Activated CD4-positive, alpha-beta T cell treated with anti-CD3 and anti-CD28 coated beads, Interleukin-2, Interleukin-4, amounts not matched to agents 100 ng/mL and 50 ng/mL, durations not matched to agents 16 hours and 8 hours (primary cell): Measurements from ENCODE around the gene SLC31A1.
"Not testable (repeated sequence)": the region's sequence is repeated elsewhere in the genome, so short reads cannot be mapped to it uniquely, and the experiment has no call there.

Source experiments
- DNase-seq: peaks from one replicate; pipeline ENCODE4 v3.0.0-alpha.2; 2020; ENCODE audit warnings: low spot score

The SLC31A1 gene

DNA sequence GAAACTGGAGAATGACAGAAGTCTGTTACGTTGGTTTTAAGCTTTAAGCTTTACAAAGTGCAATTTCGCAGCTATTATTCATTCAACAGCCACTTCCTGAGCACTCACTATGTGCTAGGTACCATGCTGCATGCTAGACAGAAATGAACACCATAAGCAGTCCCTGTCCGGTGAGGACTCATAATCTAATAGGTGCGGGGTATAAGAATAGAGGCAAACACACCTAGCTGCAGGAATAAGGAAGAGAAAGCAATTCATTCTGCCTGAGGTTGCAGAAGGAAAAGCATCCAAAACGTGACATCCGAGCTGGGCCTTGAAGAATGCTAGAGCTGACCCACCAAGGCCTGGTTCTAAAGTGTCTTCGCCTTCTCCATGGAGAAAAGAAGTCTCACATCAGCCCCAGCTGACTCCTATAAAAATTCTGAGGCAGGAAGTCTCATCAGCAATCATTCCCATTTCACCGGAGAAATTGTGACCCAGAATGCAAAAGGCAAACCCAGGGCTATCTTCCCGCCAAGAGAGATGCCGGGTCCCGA, 809 bp upstream of the SLC31A1 start:
- peak; percentile 19 for DNase-seq

GRCh38 chr9:113221800-113222481, 597 bp downstream of the SLC31A1 start:
- no peak for DNase-seq

DNA sequence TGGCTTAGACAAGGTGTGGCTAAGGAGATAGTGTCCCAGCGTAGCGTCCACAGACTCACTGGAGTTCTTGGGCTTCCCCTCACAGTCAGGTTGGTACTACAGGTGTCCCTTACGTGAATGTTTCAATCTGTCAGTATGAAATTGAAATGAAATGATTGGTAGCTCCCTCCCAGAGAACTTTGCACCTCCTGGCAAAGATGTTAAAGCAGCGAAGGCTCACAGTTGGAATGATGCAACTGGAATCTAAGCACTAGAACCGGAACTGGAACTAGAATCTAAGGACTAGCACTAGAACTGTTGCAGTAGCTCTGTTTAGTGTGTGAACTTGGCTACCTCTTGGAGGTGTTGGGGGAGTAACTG, 1.1 kb downstream of the SLC31A1 start:
- no peak for DNase-seq

DNA sequence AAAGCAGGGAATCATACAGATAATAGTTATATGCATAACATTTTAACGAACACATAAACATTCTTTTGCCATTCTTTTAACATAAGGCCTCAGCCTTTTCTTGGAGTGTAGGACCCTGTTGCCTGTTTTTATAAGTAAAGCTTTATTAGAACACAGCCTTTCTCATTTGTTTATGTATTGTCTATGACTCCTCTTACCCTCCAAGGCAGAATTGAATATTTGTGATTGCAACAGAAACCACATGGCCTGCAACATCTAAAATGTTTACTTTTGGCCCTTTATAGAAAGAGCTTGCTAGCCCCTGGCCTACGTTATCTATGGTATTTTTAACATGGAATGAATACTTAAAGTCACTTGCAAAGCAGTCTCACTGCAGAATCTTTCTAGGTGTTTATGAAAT, 2.6 kb downstream of the SLC31A1 start:
- no peak for DNase-seq

GRCh38 chr9:113227436-113227835, 6.1 kb downstream of the SLC31A1 start:
- no peak for DNase-seq

DNA sequence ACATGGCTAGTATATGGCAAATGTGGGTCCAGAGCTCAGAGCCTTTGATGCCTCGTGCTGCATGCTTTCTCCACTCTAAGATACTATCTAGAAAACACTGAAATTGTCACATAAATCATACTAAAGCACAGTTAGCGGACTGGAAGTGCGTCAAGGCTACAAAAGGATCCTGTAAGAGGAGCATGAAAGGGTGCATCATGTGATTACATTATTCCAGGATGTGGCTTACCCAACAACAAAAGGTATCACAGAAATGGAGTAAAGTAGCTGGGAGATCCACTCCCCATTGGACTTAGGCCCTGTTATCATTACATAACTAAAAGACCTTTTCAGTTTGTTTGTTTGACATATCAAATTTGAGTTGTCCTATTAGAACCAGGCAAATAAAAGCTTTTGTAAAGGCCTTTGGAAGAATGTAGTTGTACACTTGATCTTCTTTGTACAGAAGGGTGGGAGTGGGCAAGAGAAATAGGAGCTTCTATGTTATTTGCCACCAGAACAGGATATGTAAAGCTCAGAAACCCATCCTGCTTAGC, 6.9 kb downstream of the SLC31A1 start:
- DNase-seq = no peak

- DNase-seq = no peak
Measured at GRCh38 chr9:113231701-113232100, 10.4 kb downstream of the SLC31A1 start.

DNA sequence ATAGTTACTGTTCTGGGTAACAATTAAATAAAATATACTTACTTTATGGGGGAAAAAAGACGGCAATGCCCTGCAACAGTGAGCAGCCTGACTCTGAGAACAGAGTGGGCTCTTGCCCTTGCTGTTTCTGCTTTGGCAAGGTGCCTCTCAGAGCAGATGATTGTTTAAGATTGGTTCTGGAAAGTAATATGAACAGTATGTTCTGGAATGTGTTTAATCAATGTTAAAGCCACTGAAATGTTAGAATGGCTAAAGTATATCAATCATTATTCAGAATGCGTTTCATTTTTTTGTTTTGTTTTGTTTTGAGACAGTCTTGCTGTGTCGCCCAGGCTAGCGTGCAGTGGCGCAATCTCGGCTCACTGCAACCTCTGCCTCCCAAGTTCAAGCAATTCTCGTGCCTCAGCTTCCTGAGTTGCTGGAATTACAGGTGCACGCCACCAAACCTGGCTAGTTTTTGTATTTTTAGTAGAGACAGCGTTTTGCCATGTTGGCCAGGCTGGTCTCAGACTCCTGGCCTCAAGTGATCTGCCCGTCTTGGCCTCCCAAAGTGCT, 14.4 kb downstream of the SLC31A1 start:
- DNase-seq = not testable (repeated sequence)

- no peak for DNase-seq
Measured at GRCh38 chr9:113237026-113237425, 15.7 kb downstream of the SLC31A1 start.

GRCh38 chr9:113238202-113238858, 17.0 kb downstream of the SLC31A1 start:
- no peak for DNase-seq

DNA sequence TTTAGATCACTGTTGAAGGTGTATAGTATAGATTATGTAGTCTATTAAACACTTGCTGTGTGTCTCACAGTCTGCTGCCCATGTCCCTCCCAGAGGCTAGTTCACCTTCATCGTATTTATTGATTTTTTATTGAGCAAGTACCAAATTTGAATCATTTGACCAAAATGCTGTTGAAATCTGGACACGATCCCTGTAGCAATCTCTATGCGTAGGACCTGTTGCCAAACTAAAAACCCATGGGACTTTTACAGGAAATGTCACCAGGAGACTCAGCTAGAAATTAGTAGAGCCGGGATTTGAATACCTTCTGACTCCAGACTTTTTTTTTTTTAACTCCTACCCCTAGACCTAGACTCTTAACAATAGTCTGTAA, 17.5 kb downstream of the SLC31A1 start:
- no peak for DNase-seq

DNA sequence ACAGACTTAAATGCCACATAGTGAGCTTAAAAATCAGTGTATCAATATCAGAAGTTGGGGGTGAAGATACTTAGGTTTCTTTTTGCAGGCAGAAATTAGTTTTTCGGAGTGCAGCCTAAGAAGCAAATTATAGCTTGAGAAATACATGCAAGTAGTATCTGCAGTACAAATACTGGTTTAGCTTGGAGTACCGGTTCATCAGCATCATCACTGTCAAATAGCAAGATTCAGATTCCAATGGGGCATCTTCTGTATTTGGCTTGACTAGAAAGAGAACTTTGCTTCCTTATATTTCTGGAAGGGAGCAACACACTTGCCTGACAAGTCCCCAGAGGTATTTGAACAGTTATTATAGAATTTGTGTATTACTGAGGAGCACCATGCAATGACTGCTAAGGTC, 19.8 kb downstream of the SLC31A1 start:
- no peak for DNase-seq

GRCh38 chr9:113244556-113244955, 23.2 kb downstream of the SLC31A1 start:
- DNase-seq = no peak

DNA sequence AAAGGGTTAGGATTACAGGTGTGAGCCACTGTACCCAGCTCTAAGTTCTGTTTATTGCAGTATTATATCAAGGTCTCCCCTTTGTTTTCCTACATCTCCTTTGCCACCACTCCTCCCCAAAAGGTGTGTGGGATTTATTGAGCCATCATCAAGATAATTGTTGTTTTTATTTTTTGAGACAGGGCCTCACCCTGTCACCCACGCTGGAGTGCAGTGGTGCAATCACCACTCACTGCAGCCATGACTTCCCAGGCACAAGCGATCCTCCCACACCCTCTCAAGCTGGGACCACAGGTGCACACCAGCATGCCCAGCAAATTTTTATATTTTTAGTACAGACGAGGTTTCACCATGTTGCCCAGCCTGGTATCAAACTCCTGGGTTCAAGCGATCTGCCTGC, 24.6 kb downstream of the SLC31A1 start:
- no peak for DNase-seq

DNA sequence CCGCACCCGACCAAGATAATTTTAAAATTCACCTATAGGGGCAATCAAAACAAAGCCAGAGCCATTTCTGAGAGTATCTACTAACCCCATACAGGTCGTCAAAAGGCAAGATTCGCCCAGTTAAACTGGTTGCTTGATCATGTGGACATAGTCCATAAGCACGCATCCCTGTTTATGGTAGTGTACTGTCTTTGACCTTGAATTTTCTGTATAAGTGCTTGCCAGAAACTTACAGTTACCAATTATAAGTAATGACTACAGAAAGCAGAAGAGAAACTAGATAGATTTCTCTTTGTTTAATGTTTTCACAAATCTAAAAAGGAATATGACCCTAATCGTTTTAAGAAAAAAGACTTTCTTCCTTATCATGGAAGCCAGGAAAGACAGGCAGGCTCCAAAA, 25.6 kb downstream of the SLC31A1 start:
- DNase-seq = no peak

- DNase-seq = no peak
Measured at GRCh38 chr9:113247640-113248039, 26.3 kb downstream of the SLC31A1 start.

DNA sequence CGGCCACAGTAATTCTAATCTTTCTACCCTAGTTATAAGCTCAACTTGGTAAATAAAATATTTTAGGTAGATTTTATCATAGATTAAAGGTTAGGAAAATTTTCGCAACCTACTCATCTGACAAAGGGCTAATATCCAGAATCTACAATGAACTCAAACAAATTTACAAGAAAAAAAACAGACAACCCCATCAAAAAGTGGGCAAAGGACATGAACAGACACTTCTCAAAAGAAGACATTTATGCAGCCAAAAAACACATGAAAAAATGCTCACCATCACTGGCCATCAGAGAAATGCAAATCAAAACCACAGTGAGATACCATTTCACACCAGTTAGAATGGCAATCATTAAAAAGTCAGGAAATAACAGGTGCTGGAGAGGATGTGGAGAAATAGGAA, 28.3 kb downstream of the SLC31A1 start:
- not testable (repeated sequence) for DNase-seq

DNA sequence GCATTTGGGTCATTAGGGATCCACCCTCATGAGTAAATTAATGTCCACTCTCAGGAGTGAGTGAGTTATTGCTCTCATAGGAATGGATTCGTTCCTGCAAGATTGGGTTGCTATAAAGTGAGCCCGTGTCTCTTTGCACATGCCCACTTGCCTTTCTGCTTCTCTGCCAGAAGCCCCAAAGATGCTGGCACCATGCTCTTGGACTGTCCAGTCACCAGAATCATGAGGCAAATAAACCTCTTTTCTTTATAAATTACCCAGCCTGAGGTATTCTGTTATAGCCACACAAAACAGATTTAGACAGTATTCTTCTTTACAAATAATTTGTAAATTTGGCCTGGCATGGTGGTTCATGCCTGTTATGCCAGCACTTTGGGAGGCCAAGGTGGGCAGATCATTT, 29.5 kb downstream of the SLC31A1 start:
- DNase-seq = no peak

GRCh38 chr9:113254991-113255390, 33.6 kb downstream of the SLC31A1 start:
- DNase-seq = no peak

DNA sequence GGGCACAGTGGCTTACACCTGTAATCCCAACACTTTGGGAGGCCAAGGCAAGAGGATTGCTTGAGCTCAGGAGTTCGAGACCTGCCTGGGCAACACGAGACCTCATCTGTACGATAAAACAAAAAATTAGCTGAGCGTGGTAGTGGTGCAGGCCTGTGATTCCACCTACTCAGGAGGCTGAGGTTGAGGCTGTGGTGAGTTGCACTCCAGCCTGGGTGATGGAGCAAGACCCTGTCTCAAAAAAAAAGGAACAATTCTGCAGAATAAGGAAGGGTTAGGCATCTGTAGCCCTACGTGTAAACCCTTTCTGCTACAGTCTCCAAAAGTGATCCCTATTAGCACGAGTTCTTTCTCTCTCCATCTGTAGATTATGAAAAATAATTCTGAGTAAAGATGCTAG, 34.1 kb downstream of the SLC31A1 start:
- no peak for DNase-seq

GRCh38 chr9:113257863-113258262, 36.5 kb downstream of the SLC31A1 start:
- no peak for DNase-seq

- DNase-seq = no peak
Measured at GRCh38 chr9:113258282-113258681, 36.9 kb downstream of the SLC31A1 start.
